GM12874 (cell line): ENCODE measurements around the gene LYRM2.

Experiments used
- TF ChIP-seq, protein P1 (sequence below): IDR thresholded peaks from 2 replicates; pipeline ENCODE4 v1.5.1; 2011; ENCODE audit warnings: low read depth, mild to moderate bottlenecking, control low read depth, low read length, moderate library complexity; ENCODE audit not compliant: insufficient read depth

The LYRM2 gene

DNA sequence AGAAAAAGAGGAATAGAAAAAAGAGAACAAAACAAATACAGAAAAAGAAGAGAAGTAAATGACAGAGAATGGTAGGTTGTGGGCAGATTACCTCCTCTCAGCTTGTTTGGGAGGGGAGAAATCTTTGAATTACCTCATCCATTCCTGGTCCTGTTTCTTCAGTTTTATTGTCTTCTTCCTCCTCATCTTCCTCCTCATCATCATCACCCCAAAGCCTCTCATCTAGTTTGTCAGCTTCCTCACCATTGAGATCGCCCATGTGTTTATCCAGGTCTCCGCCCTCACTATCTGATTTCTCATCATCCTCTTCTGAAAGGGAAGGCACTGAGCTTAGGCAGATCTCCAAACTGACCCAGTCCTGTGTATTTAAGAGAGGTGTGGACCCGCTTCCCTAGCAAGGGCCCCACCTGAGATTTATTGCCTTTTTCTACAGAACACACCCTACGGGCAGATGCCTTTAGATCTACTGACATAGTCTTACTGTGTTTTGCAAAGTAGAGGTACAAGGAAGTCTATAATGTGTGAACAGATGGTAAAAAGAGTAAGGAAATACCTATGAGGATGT is 24.2 kb upstream of the LYRM2 start:
- TF ChIP-seq, protein P1, sequence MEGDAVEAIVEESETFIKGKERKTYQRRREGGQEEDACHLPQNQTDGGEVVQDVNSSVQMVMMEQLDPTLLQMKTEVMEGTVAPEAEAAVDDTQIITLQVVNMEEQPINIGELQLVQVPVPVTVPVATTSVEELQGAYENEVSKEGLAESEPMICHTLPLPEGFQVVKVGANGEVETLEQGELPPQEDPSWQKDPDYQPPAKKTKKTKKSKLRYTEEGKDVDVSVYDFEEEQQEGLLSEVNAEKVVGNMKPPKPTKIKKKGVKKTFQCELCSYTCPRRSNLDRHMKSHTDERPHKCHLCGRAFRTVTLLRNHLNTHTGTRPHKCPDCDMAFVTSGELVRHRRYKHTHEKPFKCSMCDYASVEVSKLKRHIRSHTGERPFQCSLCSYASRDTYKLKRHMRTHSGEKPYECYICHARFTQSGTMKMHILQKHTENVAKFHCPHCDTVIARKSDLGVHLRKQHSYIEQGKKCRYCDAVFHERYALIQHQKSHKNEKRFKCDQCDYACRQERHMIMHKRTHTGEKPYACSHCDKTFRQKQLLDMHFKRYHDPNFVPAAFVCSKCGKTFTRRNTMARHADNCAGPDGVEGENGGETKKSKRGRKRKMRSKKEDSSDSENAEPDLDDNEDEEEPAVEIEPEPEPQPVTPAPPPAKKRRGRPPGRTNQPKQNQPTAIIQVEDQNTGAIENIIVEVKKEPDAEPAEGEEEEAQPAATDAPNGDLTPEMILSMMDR, result no peak

DNA sequence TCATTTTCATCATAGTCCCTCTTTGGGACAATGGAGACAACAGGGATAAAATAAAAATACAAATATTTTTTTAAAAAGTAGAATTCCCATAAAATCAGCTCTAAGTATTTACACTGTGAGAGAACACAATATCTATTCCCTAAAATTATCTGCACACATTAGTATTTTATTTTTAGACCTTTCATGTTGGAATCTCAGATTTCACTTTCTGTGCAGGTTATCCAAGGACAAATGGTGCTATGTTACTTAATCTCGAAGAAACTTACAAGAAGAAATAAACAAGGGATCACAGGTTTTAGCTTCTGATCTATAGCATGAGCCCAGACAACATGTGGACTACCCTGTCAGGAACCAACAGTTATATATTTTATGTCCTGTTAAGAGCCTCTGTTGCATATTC is 23.0 kb upstream of the LYRM2 start:
- TF ChIP-seq, protein P1, result no peak

DNA sequence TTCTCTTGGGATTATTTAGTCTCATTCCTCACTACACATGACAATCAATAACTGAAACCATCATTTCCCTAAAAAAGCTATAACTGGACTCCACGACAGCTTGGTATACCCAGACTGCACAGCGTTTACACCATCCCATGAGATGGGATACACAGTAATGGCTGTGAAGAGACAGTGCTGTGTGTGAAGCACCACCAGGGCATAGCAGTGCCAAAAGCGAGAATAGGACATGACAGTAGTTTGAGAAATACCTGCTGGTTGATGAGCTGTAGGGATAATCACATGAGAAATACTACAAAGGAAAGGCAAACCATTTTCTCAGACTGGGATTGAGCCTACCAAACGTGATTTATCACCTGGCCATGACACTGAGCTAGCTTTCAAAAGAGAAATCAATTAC is 22.4 kb upstream of the LYRM2 start:
- TF ChIP-seq, protein P1, result no peak

DNA sequence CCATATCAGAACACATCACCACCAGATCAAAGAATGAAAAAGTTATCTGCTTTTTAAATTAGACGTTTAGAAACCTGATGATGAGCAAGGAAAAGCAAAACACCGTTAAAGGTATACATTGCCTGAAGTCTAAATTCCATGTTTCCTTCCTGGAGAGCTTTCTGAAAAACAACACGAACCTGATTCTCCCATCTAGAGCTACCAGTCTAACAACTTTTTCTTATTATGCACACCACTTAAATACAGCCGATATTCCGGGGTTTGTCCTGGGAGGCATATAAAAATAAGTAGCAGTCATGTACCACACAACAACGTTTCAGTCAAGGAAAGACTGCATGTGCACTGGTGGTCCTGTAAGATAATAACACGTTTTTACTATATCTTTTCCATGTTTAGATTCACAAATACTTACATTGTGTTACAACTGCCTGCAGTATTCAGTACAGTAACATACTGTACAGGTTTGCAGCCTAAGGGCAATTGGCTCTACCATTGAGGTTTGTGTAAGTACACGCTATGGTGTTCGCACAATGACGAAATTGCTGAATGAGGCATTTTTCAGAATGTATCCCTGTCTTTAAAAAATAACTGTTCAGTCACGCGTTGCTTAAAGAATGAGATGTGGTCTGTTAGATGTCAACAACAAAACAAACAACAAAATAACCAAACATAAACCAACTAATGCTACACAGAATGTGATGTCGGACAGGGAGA is 19.1 kb upstream of the LYRM2 start:
- TF ChIP-seq, protein P1, result no peak

DNA sequence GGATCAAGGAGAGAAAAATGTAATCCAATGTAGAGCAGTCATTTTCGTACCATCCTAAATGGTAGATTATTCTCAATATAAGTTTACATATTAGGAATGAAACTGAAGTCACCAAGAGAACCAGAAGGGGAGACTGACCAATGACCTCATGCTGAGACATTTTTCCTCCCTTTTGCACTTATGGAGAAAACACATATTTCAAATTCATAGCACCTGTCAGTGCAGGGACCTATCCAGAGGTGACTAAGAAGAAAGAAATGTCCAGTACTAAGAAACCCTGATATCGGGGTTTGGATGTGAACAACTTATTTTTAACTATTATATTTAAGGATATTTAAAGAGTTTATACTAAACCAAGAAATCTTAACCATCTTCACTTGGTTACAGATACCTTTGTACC is 16.6 kb upstream of the LYRM2 start:
- TF ChIP-seq, protein P1, result no peak

DNA sequence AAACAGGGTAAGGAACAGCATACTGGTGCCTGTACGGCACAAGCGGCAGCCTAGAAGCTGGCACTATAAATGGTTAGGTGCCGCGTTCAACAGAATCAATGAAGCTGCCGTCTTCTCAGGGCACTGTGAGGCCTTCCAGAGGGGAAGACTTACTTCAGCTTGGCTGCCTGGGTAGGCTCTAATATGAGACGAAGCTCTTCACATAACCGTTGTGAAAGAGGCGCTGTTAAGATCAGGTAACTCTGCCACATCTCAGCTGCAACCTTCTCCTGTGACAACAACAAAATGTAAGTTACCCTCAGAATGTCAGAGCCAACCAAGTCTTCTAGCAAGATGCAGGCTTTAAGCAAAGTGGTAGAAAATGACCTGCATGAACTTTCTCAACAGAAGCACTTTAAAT is 12.0 kb upstream of the LYRM2 start:
- TF ChIP-seq, protein P1, result no peak

DNA sequence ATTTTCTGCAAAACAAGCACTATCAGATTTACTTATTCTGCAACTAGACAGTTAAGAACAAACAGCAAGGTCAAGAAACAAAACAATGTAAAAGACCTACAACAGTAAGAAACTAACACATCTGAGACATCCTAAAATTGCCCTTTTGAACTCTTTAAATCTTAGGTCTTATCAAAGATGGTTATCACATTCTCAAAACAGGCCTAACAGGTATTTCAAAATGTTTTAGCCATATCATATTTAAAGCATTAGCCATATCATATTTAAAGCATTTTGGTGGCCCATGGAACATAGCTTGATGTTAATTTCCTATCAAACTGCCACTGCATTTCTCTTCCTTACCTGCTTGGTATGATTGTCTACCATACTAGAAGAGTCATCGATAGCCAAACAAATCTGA is 11.1 kb upstream of the LYRM2 start:
- TF ChIP-seq, protein P1, result no peak

DNA sequence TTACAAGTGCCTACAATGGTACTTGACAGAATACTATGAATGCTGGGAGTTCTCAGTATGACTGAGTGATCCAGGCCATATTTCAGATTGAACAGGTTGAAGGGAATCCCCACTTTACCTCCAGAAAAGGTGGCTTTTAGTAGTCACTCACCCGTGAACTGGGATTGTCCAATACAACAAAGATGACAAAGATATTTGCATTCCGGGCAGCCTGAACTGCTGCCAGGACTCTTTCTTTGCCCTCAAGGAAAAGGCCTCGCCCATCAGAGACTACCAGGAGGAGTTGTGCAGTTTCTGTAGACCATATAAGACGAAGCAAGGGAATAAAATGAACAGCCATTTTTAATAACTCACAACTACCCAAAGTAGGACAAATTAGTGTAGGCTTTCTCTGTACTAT is 6.3 kb upstream of the LYRM2 start:
- TF ChIP-seq, protein P1, result no peak
